ENCODE data around the gene AHR. TPM values are rescaled to one million over a fixed set of nuclear protein-coding genes. Genes with fewer than 3 reads are reported as not detected.
"Not testable (repeated sequence)": the region's sequence is repeated elsewhere in the genome, so short reads cannot be mapped to it uniquely, and the experiment has no call there.

The AHR gene
- polyA plus RNA-seq, 3 donors, result 3.5 to 25.1 (median 15.9) TPM

DNA sequence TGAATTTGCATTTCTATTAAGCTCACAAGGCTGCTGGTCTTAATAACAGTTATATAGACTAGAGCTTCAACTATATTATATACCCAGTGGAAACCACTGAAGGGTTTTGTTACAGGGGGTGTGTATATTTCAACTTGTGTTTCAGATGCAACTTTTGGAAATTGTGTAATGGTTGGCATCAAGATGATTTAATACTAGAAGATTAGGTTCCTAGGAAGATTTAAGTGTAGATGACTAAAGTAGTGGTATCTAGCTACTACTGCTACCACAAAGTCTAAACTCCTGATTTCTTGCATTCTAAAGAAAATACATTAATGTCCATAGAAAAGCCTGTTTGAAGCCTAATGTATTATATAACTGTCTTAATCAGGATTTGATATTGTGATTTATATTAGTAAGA is 30.2 kb downstream of the AHR start:
- H3K27ac ChIP-seq (ENCODE audit: low read depth, low read length), result no peak overlapping the region

DNA sequence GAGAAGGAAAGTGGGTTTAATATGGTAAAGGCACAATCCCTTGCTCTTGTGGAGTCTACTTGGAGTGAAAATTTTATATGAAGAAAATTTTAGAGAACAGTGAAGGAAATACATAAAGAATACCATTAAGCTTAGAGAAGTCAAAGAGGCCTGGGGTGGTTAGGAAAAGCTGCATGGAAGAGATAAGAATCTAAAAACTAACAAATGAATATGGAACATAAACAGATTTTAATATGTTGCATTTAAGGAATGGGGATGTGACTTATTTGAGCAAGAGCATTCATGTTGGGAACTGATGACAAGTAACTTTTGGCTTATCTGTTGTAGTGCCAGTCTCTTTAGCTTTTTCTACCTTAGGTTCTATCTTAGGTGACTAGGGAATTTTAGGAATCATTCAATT is 31.0 kb downstream of the AHR start:
- H3K27ac ChIP-seq (ENCODE audit: low read depth, low read length), result no peak overlapping the region

DNA sequence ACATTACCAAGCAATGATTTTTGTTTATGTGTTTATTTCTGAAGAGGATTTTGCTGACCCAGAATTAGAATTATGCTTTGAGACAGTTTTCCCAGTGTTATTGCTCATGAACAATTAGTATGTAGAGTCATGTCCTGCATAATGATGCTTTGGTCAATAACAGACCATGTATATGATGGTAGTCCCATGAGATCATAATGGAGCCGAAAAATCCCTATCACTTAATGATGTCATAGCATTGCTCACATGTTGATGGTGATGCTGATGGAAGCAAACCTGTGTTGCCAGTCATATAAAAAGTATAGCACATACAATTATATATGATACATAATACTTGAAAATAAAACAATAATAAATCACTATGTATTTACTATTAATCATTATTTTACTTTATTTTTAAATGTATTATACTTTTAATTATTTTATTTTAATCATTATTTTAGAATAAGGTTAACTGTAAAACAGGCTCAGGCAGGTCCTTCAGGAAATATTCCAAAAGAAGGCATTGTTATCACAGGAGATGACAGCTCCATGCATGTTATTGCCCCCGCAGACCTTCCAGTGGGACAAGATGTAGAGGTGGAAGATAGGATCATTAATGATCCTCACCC is 33.5 kb downstream of the AHR start:
- no peak overlapping the region for H3K27ac ChIP-seq (ENCODE audit: low read depth, low read length)
- 89 to 92% (median 90%) methylated on average over 2 of the region's 2 CpGs for WGBS, 3 donors

DNA sequence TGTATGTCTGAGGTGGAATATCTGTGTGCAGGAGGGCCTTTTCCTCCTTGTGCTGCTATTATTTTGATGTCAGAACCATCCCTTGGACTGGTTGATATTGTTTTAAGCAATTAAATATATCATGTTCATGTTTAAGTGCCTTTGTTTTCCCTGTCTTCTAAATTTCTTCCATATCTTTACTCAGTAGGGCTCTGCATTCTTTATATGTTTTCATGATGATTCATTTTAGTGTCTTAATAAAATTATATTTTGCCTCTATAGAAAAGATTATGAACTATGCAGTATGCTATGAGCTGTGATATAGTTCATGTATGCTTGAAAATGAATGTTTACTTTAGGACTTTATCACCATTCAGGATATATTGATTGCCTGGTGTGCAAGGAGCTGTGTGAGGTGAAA is 34.8 kb downstream of the AHR start:
- no peak overlapping the region for H3K27ac ChIP-seq (ENCODE audit: low read depth, low read length)

DNA sequence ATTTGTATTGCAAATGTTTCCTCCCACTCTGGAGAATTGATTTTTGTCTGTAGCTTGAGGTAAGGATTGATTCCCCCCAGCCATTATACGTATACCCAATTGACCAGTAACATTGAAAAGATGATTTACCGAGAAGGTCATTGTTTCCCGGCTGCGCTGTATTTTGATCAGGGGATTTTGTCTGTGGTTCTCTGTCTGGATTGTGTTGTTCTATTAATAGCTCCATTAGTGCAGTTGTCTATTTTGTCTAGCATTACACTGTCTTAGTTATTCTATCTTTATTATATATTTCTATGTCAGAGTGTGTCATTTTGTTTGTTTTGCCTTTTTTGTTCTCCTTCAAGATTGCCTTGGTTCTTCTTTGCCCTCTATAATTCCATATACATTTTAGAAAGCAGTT is 37.7 kb downstream of the AHR start:
- H3K27ac ChIP-seq (ENCODE audit: low read depth, low read length), result no peak overlapping the region
- 86 to 94% (median 88%) methylated on average over 4 of the region's 4 CpGs for WGBS, 3 donors

DNA sequence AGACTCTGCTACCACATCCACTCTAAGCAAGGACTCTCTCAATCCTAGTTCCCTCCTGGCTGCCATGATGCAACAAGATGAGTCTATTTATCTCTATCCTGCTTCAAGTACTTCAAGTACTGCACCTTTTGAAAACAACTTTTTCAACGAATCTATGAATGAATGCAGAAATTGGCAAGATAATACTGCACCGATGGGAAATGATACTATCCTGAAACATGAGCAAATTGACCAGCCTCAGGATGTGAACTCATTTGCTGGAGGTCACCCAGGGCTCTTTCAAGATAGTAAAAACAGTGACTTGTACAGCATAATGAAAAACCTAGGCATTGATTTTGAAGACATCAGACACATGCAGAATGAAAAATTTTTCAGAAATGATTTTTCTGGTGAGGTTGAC is 40.7 kb downstream of the AHR start:
- WGBS, 3 donors, result 44 to 67% (median 52%) methylated on average over 2 of the region's 2 CpGs
- H3K27ac ChIP-seq (ENCODE audit: low read depth, low read length), result no peak overlapping the region

DNA sequence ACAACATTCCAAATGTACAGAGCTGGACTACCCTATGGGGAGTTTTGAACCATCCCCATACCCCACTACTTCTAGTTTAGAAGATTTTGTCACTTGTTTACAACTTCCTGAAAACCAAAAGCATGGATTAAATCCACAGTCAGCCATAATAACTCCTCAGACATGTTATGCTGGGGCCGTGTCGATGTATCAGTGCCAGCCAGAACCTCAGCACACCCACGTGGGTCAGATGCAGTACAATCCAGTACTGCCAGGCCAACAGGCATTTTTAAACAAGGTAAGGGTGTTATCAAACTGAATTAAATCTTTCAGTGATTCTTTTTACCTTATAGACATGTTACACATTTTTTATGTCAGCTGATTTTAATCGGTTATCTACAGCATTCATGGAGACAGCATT is 41.5 kb downstream of the AHR start:
- WGBS, 3 donors, result 80 to 91% (median 86%) methylated on average over 4 of the region's 4 CpGs
- no peak overlapping the region for H3K27ac ChIP-seq (ENCODE audit: low read depth, low read length)

DNA sequence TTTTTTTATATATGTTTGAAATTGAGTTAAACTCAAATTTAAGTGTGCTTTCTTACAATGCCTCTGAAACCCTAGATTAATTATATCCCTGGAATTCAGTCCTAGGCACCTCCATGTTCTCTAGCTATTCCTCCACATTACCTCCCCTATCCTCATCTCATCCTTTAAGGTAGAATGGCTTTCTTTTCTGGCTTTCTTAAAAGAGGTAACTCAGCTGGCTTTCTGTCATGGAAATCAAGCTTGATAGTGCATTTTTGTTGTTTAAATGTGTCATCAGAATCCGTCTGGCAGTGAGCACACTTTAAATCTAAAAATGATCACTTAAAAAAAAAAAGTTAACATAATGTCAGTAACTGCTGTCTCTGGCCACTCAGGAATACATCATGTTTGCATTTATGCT is 42.2 kb downstream of the AHR start:
- H3K27ac ChIP-seq (ENCODE audit: low read depth, low read length), result no peak overlapping the region
- WGBS, 3 donors, result 42 to 69% (median 65%) methylated on average over 1 of the region's 1 CpG

DNA sequence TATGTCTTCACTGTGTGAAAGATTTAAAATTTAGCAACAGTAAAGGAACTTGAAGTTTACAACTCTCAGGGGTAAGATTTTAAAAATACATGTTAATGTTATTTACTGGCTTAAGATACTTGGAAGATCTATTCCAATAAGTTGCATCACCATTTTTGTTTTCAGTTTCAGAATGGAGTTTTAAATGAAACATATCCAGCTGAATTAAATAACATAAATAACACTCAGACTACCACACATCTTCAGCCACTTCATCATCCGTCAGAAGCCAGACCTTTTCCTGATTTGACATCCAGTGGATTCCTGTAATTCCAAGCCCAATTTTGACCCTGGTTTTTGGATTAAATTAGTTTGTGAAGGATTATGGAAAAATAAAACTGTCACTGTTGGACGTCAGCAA is 44.3 kb downstream of the AHR start:
- no peak overlapping the region for H3K27ac ChIP-seq (ENCODE audit: low read depth, low read length)
- 56 to 68% (median 61%) methylated on average over 2 of the region's 2 CpGs for WGBS, 3 donors

DNA sequence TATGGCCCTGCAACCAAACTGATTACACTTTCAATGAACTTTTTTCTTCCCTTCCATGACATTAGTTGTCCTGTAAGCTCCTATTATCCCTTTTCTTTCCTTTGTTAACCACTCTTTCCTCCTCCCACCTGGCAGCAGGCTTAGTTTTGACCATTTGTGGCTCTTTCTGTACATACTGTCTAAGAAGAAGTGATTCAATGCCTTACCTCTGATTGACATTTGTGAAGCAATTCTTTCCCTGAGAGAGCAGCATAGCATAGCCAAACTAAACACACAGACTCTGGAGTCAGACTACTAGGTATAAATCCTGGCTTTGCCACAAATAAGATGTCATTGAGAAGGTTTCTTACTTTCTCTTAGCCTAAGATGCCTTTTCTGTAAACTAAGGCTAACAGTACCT is 48.9 kb downstream of the AHR start:
- H3K27ac ChIP-seq (ENCODE audit: low read depth, low read length), result no peak overlapping the region

DNA sequence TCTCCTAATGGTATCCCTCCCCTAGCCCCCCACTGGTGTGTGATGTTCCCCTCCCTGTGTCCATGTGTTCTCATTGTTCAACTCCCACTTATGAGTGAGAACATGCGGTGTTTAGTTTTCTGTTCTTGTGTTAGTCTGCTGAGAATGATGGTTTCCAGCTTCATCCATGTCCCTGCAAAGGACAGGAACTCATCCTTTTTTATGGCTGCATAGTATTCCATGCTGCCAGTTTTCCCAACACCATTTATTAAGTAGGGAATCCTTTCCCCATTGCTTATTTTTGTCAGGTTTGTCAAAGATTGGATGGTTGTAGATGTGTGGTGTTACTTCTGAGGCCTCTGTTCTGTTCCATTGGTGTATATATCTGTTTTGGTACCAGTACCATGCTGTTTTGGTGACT is 50.5 kb downstream of the AHR start:
- 73 to 100% (median 88%) methylated on average over 1 of the region's 1 CpG for WGBS, 3 donors
- not testable (repeated sequence) for H3K27ac ChIP-seq (ENCODE audit: low read depth, low read length)

DNA sequence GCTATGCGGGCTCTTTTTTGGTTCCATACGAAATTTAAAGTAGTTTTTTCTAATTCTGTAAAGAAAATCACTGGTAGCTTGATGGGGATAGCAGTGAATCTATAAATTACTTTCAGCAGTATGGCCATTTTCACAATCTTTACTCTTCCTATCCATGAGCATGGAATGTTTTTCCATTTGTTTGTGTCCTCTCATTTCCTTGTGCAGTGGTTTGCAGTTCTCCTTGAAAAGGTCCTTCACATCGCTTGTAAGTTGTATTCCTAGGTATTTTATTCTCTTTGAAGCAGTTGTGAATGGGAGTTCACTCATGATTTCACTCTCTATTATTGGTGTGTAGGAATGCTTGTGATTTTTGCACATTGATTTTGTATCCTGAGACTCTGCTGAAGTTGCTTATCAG is 51.9 kb downstream of the AHR start:
- not testable (repeated sequence) for H3K27ac ChIP-seq (ENCODE audit: low read depth, low read length)
- 78 to 97% (median 97%) methylated on average over 3 of the region's 3 CpGs for WGBS, 3 donors

DNA sequence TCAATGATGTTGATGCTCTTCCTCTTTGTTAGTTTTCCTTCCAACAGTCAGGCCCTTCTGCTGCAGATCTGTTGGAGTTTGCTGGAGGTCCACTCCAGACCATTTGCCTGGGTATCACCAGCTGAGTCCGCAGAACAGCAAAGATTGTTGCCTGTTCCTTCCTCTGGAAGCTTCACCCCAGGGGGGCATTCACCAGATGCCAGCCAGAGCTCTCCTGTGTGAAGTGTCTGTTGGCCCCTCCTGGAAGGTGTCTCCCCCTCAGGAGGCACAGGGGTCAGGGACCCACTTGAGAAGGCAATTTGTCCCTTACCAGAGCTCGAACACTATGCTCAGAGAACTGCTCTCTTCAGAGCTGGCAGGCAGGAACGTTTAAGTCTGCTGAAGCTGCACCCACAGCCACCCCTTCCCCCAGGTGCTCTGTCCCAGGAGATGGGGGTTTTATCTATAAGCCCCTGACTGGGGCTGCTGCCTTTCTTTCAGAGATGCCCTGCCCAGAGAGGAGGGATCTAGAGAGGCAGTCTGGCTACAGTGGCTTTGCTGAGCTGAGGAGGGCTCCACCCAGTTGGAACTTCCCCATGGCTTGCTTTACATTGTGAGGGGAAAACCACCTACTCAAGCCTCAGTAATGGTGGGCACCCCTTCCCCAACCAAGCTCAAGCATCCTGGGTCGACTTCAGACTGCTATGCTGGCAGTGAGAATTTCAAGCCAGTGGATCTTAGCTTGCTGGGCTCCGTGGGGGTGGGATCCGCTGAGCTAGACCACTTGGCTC is 55.4 kb downstream of the AHR start:
- 83 to 91% (median 90%) methylated on average over 6 of the region's 6 CpGs for WGBS, 3 donors
- not testable (repeated sequence) for H3K27ac ChIP-seq (ENCODE audit: low read depth, low read length)

DNA sequence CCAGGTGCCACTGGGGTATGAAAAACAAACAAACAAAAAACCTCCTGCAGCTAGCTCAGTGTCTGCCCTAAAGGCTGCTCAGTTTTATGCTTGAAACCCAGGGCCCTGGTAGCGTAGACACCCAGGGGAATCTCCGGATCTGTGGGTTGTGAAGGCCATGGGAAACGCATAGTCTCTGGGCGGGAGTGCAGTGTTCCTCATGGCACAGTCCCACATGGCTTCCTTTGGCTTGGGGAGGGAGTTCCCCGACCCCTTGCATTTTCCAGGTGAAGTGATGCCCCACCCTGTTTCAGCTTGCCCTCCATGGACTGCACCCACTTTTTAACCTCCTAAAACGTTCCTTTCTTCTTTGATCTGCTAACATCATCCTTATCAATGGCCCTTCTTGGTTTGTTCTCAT is 56.0 kb downstream of the AHR start:
- WGBS, 3 donors, result 90 to 92% (median 90%) methylated on average over 6 of the region's 6 CpGs

DNA sequence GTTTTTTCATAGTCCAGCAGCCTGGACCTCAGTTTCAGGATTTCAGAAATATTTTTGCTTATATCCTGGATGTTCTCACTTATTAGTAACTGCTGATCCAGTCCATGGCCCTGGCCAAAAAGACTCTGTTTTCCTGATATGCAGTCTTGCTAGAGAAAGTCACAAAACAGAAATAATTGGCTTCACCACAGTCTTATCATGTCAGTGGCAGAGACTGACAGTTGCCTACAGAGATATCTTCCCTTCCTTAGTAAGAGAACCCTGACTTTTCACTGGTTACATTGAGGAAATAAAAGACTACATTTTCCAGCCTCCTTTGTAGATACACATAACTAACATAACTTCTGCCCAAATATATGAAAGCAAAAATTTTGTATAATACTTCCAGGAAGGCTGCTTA is 56.6 kb downstream of the AHR start:
- no peak overlapping the region for H3K27ac ChIP-seq (ENCODE audit: low read depth, low read length)

More for the DNA sequence above, 56.0 kb downstream of the AHR start:
- no peak overlapping the region for H3K27ac ChIP-seq (ENCODE audit: low read depth, low read length)

DNA sequence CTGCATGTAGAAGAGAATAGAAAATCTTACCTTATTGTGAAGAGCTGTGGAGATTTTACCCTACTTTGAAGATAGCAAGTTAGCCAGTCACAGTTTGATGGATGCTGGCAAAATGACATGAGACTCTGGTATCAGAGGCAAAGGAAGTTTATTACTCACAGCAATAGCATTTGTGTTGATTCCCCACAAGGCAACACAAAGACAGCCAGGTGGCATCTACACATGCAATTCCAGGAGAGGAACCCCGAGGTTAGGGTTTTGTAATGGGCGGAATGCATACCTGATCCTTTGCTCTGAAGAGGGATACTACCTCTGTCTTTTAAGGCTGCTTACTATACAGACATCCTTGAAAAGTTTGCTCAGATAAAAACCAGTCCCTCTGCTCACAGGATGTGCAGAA is 59.5 kb downstream of the AHR start:
- no peak overlapping the region for H3K27ac ChIP-seq (ENCODE audit: low read depth, low read length)
- WGBS, 3 donors, result 95 to 100% (median 99%) methylated on average over 2 of the region's 2 CpGs

DNA sequence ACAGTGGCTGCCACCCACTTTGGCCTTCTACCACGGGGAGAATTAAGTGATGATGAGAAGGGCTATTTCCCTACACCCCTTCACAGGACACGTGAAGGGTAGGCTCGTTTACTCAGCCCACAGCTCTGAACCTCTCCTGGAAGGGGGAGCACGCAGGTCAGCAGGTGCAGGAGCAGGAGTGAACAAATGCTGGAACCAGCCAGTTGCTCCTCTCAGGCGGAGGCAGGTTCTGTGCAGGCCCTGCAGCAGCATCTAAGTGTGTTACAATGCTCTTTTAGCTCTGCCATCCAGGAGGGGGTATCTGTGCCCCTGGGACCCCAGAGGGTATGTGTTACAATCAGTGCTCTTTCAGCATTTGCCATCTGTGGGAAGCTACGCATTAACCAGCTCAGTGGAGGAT is 61.2 kb downstream of the AHR start:
- WGBS, 3 donors, result 85 to 97% (median 96%) methylated on average over 6 of the region's 6 CpGs

DNA sequence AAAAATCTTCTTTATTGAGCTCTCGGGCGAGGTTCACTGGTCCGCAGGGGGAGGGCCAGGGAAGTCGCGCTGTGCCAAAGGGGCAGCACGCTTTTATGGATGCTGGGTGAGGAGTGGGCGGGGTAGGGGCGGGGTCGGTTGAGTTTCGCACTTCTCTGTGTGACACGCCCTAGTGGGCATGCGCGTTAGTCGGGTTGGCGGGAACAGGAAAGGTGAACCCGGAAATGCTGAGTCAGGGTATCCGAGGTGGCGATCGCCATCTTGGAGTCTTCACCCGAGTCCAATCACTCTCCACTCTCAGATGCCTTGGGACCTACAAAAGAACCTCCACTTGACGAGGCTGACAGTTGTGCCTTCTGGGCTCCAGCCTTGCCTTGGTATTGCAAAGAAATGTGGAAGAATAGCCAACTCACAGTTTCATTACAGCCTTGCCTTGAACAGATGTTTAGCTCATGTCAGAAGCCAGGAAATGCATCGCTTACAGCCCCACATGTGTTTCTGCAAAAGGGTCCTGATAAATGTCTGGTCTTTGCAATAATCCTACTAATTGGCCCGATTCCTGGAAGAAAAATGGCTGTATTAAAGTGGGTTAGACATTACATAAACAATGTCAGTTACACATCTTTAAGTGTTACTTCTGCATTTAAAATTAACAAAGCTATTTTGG is 64.1 kb downstream of the AHR start:
- 93 to 96% (median 95%) methylated on average over 23 of the region's 23 CpGs for WGBS, 3 donors
- no peak overlapping the region for H3K27ac ChIP-seq (ENCODE audit: low read depth, low read length)

More for the DNA sequence above, 61.2 kb downstream of the AHR start:
- H3K27ac ChIP-seq (ENCODE audit: low read depth, low read length), result no peak overlapping the region

DNA sequence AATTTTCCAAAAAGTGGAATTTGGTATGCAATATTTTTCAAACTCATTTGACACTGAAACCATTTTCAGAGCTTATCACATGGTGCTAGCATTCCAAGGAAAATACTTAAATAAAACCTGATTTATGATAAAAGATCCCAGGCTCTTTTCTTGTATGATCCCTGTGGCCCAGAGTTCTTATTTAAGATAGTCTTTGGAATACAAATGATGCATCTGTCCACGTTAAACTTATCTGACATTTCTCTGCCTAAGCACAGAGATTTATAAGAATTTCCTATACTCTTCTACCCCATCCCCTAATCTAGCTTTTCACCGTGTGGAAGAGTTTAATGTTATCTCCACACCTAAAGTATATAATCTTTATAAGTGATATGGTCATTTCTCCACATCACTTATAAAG is 66.2 kb downstream of the AHR start:
- H3K27ac ChIP-seq (ENCODE audit: low read depth, low read length), result no peak overlapping the region
- WGBS, 3 donors, result 77 to 86% (median 85%) methylated on average over 2 of the region's 2 CpGs

DNA sequence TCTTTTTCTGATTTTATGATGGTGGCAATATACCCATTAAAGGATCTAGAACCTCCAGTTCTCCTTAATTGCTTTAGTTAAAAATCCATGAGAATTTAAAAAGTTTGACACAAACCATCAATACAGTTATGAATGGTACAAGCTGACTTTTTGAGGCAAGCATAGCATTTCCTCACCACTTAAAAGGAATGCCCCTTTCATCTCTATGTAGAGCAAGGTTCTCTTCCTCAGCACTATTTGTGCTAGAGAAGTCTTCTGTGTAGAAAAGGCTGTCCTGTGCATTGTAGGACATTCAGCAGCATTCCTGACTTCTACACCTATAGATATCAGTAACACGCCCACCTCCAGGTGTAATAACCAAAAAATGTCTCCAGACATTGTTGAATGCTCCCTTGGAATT is 67.3 kb downstream of the AHR start:
- 79 to 96% (median 92%) methylated on average over 1 of the region's 1 CpG for WGBS, 3 donors
- no peak overlapping the region for H3K27ac ChIP-seq (ENCODE audit: low read depth, low read length)
